Astrocyte (in vitro differentiated cells and primary cell): ENCODE data around the gene SNX32.

Experiments used
- EZH2 ChIP-seq: IDR thresholded peaks from 2 replicates; pipeline ENCODE4 v1.6.1; 2012; ENCODE audit warnings: mild to moderate bottlenecking, low read length, inconsistent platforms; ENCODE audit not compliant: insufficient read depth
- TF ChIP-seq, protein P1 (sequence below): IDR thresholded peaks from 2 replicates; pipeline ENCODE4 v1.5.1; 2011; ENCODE audit warnings: low read depth, mild to moderate bottlenecking, inconsistent platforms, low read length, moderate library complexity; ENCODE audit not compliant: insufficient read depth

DNA sequence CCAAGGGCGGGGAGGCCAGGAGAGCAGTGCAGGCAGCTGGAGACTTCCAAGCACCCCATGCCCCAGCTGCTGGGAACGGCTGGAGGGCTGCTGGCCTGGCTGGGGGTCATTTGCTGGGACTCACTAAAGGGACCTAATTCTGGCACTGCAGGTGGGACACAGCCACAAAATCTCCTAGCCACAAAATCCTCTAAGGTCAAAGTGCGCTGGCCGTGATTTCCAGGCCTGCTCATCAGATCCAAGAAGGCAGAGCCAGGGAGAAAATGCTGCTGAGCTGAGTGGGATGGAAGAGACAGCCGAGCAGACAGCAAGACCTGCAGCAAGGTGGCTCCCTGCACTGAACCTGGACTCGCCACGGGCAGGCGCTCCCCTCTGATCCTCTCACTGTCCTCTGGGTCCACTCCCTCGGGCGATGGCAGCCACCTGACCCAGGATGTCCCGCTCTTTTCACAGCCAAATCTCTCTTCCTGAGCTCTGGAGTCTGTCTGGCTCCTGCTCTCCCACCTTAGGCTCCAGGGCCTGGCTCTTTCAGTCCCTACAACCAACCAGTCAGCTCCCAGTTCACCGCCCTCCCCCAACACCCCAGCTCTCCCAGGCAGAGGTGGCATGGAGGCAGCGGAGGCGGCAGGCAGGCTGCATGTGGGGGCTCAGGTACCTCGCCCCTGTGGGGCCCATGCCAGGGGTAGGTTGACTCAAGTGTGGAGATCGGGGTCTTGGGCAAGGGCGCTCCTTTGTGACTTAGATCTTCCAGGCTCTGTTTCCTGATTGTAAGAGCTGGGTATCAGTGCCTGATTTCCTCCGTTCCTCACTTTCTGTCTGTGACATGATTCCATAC, 32.4 kb upstream of the SNX32 start:
- TF ChIP-seq, protein P1, sequence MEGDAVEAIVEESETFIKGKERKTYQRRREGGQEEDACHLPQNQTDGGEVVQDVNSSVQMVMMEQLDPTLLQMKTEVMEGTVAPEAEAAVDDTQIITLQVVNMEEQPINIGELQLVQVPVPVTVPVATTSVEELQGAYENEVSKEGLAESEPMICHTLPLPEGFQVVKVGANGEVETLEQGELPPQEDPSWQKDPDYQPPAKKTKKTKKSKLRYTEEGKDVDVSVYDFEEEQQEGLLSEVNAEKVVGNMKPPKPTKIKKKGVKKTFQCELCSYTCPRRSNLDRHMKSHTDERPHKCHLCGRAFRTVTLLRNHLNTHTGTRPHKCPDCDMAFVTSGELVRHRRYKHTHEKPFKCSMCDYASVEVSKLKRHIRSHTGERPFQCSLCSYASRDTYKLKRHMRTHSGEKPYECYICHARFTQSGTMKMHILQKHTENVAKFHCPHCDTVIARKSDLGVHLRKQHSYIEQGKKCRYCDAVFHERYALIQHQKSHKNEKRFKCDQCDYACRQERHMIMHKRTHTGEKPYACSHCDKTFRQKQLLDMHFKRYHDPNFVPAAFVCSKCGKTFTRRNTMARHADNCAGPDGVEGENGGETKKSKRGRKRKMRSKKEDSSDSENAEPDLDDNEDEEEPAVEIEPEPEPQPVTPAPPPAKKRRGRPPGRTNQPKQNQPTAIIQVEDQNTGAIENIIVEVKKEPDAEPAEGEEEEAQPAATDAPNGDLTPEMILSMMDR: no peak
- TF ChIP-seq EZH2: no peak
